AG09319 (cell line): ENCODE data around the gene PTPRT.

ENCODE experiments used
- DNase-seq: peaks from one replicate; pipeline ENCODE4 v3.0.0-alpha.2; 2010; ENCODE audit warnings: low read depth; ENCODE audit errors: extremely low read depth
- TF ChIP-seq, protein P1 (sequence below): IDR thresholded peaks from 2 replicates; pipeline ENCODE4 v1.5.1; 2011; ENCODE audit warnings: low read depth, mild to moderate bottlenecking, inconsistent platforms, low read length, moderate library complexity

PTPRT gene

DNA sequence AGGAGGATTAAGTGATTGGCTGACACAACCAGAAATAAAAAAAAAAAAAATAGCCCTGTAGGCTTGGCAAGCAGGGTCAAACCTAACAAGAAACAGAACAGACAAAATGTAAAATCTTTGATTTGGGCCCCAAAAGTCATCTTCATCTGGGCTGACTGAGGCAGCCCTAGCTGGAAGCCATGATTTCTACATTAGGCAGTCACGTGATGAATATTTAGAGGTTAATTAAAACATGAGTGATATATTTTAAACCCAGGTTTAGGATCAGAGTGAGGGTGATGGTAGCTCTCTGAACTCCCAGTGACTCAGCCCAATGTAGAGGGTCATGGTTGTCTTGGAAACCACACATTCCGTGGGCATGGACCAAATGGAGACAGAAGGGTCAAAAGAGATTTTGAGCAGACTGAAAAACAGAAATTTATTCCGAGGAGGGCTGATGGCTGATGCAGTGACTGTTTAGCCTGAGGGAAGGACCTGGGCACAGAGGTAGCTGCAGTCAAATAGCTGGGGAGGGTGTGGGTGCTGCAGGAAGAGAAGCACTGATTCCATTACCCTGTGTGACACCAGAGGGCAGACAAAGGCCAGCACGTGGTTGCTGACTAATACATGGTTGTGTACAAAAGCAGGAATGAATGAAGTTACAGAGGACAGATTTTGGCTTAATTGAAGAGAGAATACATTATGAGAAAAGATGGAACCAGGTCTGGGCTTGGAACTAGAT is 998.4 kb downstream of the PTPRT start:
- DNase-seq = no peak
- TF ChIP-seq, protein P1, sequence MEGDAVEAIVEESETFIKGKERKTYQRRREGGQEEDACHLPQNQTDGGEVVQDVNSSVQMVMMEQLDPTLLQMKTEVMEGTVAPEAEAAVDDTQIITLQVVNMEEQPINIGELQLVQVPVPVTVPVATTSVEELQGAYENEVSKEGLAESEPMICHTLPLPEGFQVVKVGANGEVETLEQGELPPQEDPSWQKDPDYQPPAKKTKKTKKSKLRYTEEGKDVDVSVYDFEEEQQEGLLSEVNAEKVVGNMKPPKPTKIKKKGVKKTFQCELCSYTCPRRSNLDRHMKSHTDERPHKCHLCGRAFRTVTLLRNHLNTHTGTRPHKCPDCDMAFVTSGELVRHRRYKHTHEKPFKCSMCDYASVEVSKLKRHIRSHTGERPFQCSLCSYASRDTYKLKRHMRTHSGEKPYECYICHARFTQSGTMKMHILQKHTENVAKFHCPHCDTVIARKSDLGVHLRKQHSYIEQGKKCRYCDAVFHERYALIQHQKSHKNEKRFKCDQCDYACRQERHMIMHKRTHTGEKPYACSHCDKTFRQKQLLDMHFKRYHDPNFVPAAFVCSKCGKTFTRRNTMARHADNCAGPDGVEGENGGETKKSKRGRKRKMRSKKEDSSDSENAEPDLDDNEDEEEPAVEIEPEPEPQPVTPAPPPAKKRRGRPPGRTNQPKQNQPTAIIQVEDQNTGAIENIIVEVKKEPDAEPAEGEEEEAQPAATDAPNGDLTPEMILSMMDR = no peak

GRCh38 chr20:42190084-42190483 is 999.6 kb downstream of the PTPRT start:
- TF ChIP-seq, protein P1 = no peak
- DNase-seq = no peak

GRCh38 chr20:42186337-42186736 is 1003.4 kb downstream of the PTPRT start:
- DNase-seq = no peak
- TF ChIP-seq, protein P1 = no peak

DNA sequence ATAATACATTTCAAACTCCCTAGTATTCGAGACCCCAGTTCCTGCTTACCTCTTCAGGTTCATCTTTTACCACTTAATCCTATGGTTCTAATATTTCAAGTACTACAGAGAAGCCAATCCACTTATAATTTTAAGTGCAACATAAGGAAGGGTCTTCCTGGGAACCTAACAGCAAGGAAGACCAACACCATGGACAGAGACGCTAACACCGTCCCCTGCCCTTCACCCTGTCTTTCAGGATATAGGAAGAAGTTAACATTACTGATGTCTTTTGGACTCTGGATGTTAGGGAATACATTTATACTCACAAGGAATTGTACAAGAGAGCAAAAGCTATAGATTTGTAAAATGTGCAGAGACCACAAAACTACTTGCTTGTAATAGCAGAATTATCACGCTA is 1006.6 kb downstream of the PTPRT start:
- TF ChIP-seq, protein P1 = no peak
- no peak for DNase-seq

- DNase-seq = no peak
- TF ChIP-seq, protein P1 = no peak
These were observed 1008.6 kb downstream of the PTPRT start for GRCh38 chr20:42181064-42181463.

DNA sequence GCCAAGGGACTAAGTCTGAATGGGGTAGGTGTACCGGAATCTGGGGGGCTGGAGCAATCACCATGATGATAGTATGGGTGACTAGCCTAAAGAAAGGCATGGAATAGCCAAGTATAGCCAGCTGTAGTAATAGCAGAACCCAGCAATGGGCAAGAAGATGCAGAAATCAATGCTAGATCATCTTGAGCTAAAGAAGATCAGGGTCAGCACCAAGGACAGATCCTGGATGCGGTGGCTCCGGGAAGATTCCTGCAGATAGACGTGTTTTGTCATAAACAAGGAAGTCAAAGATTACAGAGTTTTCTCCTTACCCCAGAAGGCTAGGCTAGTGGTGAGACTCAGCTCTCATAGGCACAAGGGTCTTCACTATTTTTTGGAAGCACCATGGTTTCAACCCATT is 1009.9 kb downstream of the PTPRT start:
- no peak for DNase-seq
- TF ChIP-seq, protein P1 = no peak

GRCh38 chr20:42173440-42173839 is 1016.3 kb downstream of the PTPRT start:
- TF ChIP-seq, protein P1 = no peak
- DNase-seq = no peak
